Ecto neural progenitor cell (in vitro differentiated cells): ENCODE measurements around the gene RNF13.

Source experiments
- DNase-seq: peaks from one replicate; pipeline ENCODE4 v3.0.0-alpha.2; 2018; ENCODE audit warnings: low spot score

Gene RNF13

DNA sequence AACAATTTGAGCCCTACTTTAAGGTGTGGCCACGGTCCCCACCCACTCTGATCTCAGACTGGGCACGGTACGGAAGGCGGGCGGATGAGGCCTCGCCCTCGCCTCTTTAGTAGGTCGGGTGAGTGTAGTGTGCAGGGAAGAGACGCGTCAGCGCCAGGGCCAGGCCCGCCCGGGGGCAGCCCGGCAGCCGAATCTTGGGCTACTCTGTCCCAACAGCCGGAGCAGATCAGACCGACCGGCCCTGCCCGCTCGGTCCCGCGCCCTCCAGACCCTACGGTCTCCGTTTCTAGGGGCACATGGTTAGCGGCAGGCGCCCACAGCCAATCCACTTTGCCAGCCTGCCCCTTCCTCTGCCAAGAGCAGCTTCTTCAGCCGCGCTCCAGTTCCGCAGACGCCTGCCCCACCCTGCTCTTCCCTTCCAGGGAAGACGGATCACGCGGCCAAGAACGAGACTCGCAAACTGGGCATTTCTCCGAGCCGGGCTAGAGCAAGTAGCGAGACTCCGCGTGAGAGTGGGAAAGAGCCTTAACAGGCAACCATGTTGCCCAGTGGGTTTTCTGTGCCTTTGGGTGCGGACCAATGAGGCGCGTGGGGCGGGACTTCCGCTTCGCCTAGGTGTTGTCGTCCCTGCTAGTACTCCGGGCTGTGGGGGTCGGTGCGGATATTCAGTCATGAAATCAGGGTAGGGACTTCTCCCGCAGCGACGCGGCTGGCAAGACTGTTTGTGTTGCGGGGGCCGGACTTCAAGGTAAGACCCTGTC is at the start of gene RNF13:
TSS of gene RNF13 (plus strand) at position 610 of the 761 bp plus-strand sequence. CDS start 32,812 bp downstream, outside the sequence.
- peak; percentile 92 for DNase-seq

DNA sequence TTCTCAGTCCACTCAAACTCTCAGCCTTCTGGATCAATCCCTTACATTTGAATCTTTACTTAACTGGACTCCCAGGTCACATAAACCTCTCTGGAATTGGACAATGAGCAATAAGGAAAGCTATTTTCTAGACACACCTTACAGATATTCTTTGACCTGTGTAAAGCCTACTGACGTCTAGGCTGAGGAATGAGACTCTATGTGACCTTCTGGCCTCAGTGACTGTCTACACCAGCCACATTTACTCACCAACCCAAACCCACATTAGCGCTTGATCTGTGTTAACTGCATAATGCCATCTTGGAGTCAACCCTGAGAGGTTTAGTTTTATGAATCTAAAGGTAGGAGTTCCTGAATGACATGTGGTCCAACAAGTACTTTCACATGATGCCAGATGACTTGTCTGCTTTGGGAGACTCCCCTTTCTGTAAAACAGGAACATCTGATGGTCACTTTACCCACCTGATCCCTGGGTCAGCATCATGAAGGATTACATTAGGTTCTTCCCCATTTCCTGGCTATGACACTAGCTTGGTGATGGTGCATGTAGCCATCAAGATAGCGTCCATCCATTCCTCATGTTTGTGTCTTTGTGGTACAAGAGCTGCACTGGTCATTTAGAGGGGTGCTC is 49.3 kb upstream of the RNF13 start:
- no peak for DNase-seq

GRCh38 chr3:149764302-149764701 is 48.7 kb upstream of the RNF13 start:
- DNase-seq = no peak

- DNase-seq = no peak
Measured at GRCh38 chr3:149765762-149766334, 47.2 kb upstream of the RNF13 start.

DNA sequence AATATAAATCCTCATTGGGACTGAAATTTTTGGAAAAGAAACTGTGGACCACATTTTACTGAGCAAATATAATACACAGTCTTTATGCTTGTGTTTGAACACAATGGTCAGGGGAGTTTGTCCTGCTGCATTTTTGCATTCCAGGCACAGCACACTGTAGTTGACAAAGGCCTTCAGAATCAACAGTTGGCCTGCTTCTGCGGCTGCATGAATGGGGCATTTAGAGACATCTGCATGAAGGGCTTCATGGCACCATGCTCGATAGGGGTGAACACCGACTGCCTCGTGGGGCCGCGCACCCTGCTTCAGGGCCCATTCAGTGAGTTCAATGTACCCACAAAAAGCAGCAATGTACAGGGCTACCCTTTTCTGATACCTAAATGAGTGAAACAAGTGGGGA is 45.3 kb upstream of the RNF13 start:
- DNase-seq = no peak

- DNase-seq = no peak
Measured at GRCh38 chr3:149768704-149769103, 44.3 kb upstream of the RNF13 start.

- no peak for DNase-seq
Measured at GRCh38 chr3:149770246-149770645, 42.8 kb upstream of the RNF13 start.

DNA sequence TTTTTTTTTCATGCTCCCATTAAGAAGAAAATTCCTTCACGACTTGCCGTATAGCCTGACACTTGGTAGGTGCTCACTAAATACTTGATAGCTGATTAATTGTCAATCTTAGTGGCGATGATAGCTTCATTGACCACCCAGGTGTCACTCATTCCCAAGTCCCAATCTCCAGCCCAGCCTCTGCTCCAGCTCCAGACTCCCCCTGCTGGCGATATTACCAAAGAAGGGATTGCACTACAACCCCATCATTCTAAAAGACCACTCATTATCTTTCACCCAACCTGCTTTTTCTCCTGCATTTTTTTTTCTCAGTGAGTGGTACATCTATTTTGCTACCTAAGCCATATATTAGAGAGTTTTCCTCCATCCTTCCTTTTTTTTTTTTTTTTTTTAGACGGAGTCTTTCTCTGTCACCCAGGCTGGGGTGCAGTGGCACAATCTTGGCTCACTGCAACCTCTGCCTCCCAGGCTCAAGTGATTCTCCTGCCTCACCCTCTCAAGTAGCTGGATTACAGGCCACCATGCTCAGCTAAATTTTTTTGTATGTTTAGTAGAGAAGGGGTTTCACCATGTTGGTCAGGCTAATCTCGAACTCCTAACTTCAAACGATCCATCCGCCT is 41.3 kb upstream of the RNF13 start:
- DNase-seq = peak; percentile 62

DNA sequence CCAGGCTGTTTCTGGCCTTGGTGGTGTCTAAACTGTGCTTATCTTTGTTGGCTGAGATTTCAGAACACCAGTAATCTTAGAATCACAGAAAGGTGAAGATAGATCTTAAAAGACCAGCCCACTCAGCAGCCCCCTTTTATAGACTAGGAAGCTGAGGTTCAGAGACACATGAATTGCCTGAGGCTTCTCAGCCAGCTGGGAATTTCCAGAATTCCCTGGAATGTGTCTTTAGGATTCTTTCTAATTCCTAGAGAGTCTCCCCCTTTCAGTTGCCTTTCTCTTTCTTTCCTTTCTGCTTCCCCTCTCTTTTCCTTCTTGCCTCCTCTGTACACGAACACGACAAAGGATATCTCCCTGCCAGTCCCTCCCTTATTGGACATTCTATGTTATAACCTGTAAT is 40.2 kb upstream of the RNF13 start:
- DNase-seq = no peak

DNA sequence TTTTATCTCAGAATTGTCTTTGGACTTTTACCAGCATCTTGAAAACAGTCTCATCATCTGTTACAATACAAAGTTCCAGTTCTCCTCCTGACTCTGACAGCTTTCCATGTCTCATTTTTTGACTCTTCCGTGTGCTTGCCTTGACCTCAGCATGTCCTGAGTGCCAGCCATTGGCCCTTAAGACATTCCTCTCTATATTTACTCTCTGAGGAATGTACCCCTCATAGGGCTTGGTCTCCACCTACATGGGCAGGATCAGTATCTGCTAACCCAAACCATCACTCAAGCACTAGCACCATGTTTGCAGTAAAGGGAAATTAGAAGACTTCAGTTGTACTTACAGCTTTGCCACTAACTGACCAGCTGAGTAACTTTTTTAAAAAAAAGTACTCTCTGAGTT is 36.8 kb upstream of the RNF13 start:
- no peak for DNase-seq

GRCh38 chr3:149777414-149778214 is 35.4 kb upstream of the RNF13 start:
- no peak for DNase-seq

DNA sequence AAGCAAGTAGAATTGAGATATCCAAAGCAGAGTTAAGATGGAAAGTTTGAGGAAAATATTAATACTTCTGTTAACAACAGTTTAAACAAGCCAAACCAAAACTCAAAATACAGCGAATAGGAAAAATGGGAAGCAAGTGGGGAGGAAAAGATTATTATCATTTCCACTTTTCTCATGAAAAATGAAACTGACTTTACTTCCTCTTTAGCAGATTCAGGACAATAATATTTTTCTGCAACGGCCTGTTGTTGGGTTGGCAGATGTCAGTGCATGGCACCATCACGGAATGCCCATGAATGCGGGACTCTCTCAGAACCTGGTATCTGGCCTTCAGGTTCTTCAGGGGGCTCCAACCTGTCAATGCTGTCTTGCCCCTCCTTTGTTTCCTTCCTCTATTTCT is 31.8 kb upstream of the RNF13 start:
- no peak for DNase-seq

GRCh38 chr3:149781741-149782140 is 31.3 kb upstream of the RNF13 start:
- DNase-seq = no peak

DNA sequence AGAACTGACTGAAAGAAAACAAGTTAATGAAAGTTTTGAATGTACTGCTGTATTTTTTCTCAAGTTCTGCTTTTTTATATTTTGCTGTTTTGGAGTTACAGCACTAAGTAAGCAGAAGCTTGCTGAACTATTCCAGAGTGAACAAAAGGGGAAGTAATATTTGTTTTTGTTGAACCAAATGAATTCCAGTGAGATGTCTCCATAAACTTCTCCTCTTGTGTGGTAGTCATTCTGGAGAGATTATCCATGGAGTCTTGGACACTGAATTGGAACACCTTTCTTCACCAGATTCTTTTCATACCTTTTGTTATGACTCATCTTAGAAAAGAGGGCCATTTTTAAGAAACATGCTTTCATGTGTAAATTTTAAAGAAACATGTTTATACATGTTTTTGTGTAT is 29.4 kb upstream of the RNF13 start:
- no peak for DNase-seq

- DNase-seq = no peak
Measured at GRCh38 chr3:149784064-149784704, 28.8 kb upstream of the RNF13 start.

GRCh38 chr3:149790268-149790667 is 22.7 kb upstream of the RNF13 start:
- no peak for DNase-seq

GRCh38 chr3:149790698-149791097 is 22.3 kb upstream of the RNF13 start:
- DNase-seq = no peak

- DNase-seq = no peak
Measured at GRCh38 chr3:149792452-149793270, 20.4 kb upstream of the RNF13 start, which contains the start of gene ANKUB1. ANKUB1 (minus strand) TSS chr3:149792554; CDS start chr3:149792366, 188 bp downstream.

- DNase-seq = no peak
Measured at GRCh38 chr3:149796026-149796425, 17.0 kb upstream of the RNF13 start.

- no peak for DNase-seq
Measured at GRCh38 chr3:149800693-149801092, 12.3 kb upstream of the RNF13 start.

GRCh38 chr3:149801195-149801594 is 11.8 kb upstream of the RNF13 start:
- no peak for DNase-seq
